ENCODE data around the gene PGBD2. TPM values are rescaled to one million over a fixed set of nuclear protein-coding genes. Genes with fewer than 3 reads are reported as not detected.

PGBD2 gene
- total and polyA plus RNA-seq, 2 of the 13 experiments (the other 11 are each of a cell fraction or from before 2014, with no cell fraction given) = 6.0 to 7.4 TPM

DNA sequence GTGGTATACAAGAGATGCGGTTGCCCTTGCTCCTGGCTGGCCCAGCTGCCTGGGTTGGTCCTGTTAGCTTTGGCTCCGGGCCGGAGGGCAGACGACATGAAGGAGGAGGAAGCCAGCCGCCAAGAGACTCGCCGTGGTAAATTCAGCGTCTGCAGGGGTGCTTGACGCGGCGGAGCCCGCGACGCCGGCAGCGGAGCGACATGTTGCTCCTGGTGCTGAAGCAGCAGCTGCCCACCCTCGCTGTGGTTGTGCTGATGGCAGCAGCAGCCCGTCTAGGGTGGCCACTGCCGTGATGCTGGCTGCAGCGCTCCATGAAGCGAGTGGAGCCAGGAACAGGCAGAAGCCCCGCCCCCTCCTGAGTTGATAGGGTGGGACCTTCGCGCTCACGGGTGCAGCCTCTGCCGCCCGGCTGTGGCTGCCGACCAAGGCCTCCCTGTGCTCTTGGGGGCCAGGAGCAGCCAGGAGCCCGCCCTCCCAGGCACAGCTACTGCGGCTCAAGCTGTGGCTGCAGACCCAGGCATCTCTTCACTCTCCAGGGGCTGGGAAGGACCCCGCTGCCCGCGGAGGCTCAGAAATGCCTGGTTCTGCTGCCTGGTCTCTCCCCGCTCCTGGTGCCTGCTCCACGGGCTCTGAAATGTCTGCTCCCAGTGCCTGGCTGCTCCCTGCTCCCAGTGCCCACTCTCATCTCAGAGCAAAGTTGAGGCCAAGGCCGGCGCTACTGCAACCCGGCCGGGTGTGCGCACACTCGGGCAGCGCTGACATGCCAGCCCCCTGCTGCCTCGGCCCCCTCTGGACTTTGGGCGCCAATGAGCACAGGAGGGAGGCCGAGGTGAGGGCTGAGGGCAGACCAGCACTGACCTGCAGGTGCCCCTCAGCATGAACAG lies 42.8 kb upstream of the PGBD2 start (continued):
- no peak for TF ChIP-seq PRDM4 (CRISPR knock-in tag; IDR thresholded peaks at IDR 0.05; ENCODE audit: borderline replicate concordance)
- no peak for TF ChIP-seq MIER2 (CRISPR knock-in tag; IDR thresholded peaks at IDR 0.05)
- TF ChIP-seq MTF2 (CRISPR knock-in tag; IDR thresholded peaks at IDR 0.05; ENCODE audit: borderline replicate concordance) = peak; percentile 89
- TF ChIP-seq JUND (CRISPR knock-in tag; IDR thresholded peaks at IDR 0.05) = peak; percentile 56; the same call in 1 of the 2 replicates
- no peak for TF ChIP-seq PCBP2 (optimal IDR thresholded peaks at IDR 0.05; ENCODE audit: low read depth, low read length, poor library complexity, severe bottlenecking)
- TF ChIP-seq EED (CRISPR knock-in tag; IDR thresholded peaks at IDR 0.05) = peak; percentile 84; the same call in 1 of the 2 replicates
- TF ChIP-seq ZBTB1 (CRISPR knock-in tag; IDR thresholded peaks at IDR 0.05; ENCODE audit: borderline replicate concordance) = no peak
- no peak for TF ChIP-seq MAF1 (CRISPR knock-in tag; IDR thresholded peaks at IDR 0.05; ENCODE audit: borderline replicate concordance)
- TF ChIP-seq CSRNP1 (CRISPR knock-in tag; IDR thresholded peaks at IDR 0.05) = peak; percentile 64
- no peak for TF ChIP-seq ZNF496 (CRISPR knock-in tag; IDR thresholded peaks at IDR 0.05; ENCODE audit: insufficient replicate concordance)
- TF ChIP-seq SP140L (CRISPR knock-in tag; IDR thresholded peaks at IDR 0.05; ENCODE audit: borderline replicate concordance) = no peak
- TF ChIP-seq KDM1A (CRISPR knock-in tag; IDR thresholded peaks at IDR 0.05) = no peak
- no peak for TF ChIP-seq ZNF570 (CRISPR knock-in tag; IDR thresholded peaks at IDR 0.05; ENCODE audit: borderline replicate concordance)
- TF ChIP-seq PRPF4 (IDR thresholded peaks at IDR 0.05; ENCODE audit: low read depth, low read length, poor library complexity, severe bottlenecking) = no peak
- TF ChIP-seq RNF2 (conservative IDR thresholded peaks at IDR 0.05; ENCODE audit: low read depth) = 0 out of 2 replicates have a peak, but pooled peaks have one; percentile 20
- TF ChIP-seq ETV5 (CRISPR knock-in tag; IDR thresholded peaks at IDR 0.05; ENCODE audit: borderline replicate concordance) = no peak
- TF ChIP-seq NFATC3 (CRISPR knock-in tag; IDR thresholded peaks at IDR 0.05) = 0 out of 2 replicates have a peak, but pooled peaks have one; percentile 43
- TF ChIP-seq SP5 (CRISPR knock-in tag; IDR thresholded peaks at IDR 0.05; ENCODE audit: borderline replicate concordance, low read depth) = no peak; the same call in 1 of the 2 replicates
- TF ChIP-seq, protein P1, sequence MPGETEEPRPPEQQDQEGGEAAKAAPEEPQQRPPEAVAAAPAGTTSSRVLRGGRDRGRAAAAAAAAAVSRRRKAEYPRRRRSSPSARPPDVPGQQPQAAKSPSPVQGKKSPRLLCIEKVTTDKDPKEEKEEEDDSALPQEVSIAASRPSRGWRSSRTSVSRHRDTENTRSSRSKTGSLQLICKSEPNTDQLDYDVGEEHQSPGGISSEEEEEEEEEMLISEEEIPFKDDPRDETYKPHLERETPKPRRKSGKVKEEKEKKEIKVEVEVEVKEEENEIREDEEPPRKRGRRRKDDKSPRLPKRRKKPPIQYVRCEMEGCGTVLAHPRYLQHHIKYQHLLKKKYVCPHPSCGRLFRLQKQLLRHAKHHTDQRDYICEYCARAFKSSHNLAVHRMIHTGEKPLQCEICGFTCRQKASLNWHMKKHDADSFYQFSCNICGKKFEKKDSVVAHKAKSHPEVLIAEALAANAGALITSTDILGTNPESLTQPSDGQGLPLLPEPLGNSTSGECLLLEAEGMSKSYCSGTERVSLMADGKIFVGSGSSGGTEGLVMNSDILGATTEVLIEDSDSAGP (CRISPR knock-in tag; IDR thresholded peaks at IDR 0.05; ENCODE audit: borderline replicate concordance) = peak; percentile 94
- TF ChIP-seq SCMH1 (CRISPR knock-in tag; IDR thresholded peaks at IDR 0.05; ENCODE audit: borderline replicate concordance) = no peak

Measured in HepG2 (cell line).